Activated CD8-positive, alpha-beta T cell treated with anti-CD3 and anti-CD28 coated beads for 36 hours (primary cell): ENCODE measurements around the gene SHISA5. TPM values are rescaled to one million over a fixed set of nuclear protein-coding genes. Genes with fewer than 3 reads are reported as not detected.

Experiments
- ATAC-seq: fragments of 200-7000 bp; cut with Tn5 transposase; one replicate; pipeline ENCODE4 v1.10.0; 2021; ENCODE audit warnings: mild to moderate bottlenecking, moderate library complexity
- CTCF ChIA-PET: fragments of 350-600 bp; sonication (Branson Sonifier 250); formaldehyde crosslinking; loops from one replicate; lab custom pipeline; 2021; ENCODE audit warnings: antibody characterized with exemption; lab: Charles Lee
- POLR2A ChIA-PET: fragments of 350-600 bp; sonication (Branson Sonifier 250); formaldehyde crosslinking; loops from one replicate; lab custom pipeline; 2021; ENCODE audit warnings: antibody characterized with exemption; lab: Charles Lee
- DNase-seq: peaks from one replicate; pipeline ENCODE4 v3.0.0-alpha.2; 2020
- H3K27ac Mint-ChIP-seq: one replicate; pipeline ENCODE4 v1.8.0; 2021; ENCODE audit warnings: mild to moderate bottlenecking, mixed read lengths
- H3K27me3 Mint-ChIP-seq: one replicate; pipeline ENCODE4 v1.8.0; 2021; ENCODE audit warnings: mixed read lengths
- H3K36me3 Mint-ChIP-seq: one replicate; pipeline ENCODE4 v1.8.0; 2021; ENCODE audit warnings: low read depth, mixed read lengths
- H3K4me1 Mint-ChIP-seq: one replicate; pipeline ENCODE4 v1.8.0; 2021; ENCODE audit warnings: low read depth, mixed read lengths
- H3K4me3 Mint-ChIP-seq: one replicate; pipeline ENCODE4 v1.8.0; 2021; ENCODE audit warnings: mild to moderate bottlenecking, moderate library complexity, mixed read lengths
- H3K9me3 Mint-ChIP-seq: one replicate; pipeline ENCODE4 v1.8.0; 2021; ENCODE audit warnings: mixed read lengths
- intact Hi-C: fragments of 100-400 bp; cut with micrococcal nuclease; formaldehyde crosslinking; loops from one replicate; pipeline ENCODE4 v1.10.0; 2022
- total RNA-seq, 2 experiments: library from RNA; stranded (reverse); gene quantifications; one replicate each; pipeline ENCODE4 v1.2.3, GENCODE V29; 2021
- TF ChIP-seq, protein P1 (sequence below): fragments of 200-600 bp; IDR thresholded peaks from one replicate; pipeline ENCODE4 v1.8.0; 2022; ENCODE audit warnings: antibody characterized with exemption, mild to moderate bottlenecking

Gene SHISA5
- total RNA-seq, 2 experiments from 2014 or later = 65.9 to 71.4 TPM

DNA sequence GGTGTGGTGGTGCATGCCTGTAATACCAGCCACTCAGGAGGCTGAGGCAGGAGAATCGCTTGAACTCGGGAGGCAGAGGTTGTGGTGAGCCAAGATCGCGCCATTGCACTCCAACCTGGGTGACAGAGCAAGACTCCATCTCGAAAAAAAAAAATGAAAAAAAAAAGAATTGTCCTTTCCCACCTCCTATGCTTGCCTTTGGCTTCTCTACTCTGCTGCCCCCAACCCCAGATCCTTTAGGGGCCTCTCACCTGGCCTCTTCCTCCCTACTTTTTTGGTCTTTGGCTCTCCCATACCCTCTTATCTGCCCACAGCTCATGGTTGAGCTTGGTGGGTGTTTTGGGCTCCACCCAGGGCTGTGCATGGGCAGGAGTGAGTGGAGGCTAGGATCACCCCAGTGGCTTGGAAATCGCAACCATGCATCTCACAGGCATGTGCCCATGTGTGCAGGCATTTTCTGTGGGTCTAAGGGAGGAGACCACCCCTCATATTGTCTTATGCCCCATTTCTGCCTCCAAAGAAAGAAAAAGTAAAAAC is 2.1 kb upstream of the SHISA5 start:
- Mint-ChIP-seq H3K4me1 (peaks cover 41% of the 10 kb centered on the region), H3K36me3 (no peaks in the 10 kb centered on the region), H3K27ac (no peak overlapping the region), H3K4me3 (no peak overlapping the region), H3K9me3 (no peaks in the 10 kb centered on the region), H3K27me3 (no peaks in the 10 kb centered on the region)
- CTCF ChIA-PET = interaction anchor here (1.5 to 3.7 kb wide), 4 partner anchors 32 to 70 kb away, joined by 4 to 20 read pairs (median 6); no protein-coding TSS in a partner anchor
- DNase-seq = no peak
- intact Hi-C loops = loop anchor here (5.0 kb wide), 1 partner anchor 34 kb away; no protein-coding TSS in a partner anchor
- POLR2A ChIA-PET = interaction anchor here (0.9 kb wide), 1 partner anchor 17 kb away, joined by 4 read pairs; no protein-coding TSS in a partner anchor
- ATAC-seq = no peak
- TF ChIP-seq, protein P1, sequence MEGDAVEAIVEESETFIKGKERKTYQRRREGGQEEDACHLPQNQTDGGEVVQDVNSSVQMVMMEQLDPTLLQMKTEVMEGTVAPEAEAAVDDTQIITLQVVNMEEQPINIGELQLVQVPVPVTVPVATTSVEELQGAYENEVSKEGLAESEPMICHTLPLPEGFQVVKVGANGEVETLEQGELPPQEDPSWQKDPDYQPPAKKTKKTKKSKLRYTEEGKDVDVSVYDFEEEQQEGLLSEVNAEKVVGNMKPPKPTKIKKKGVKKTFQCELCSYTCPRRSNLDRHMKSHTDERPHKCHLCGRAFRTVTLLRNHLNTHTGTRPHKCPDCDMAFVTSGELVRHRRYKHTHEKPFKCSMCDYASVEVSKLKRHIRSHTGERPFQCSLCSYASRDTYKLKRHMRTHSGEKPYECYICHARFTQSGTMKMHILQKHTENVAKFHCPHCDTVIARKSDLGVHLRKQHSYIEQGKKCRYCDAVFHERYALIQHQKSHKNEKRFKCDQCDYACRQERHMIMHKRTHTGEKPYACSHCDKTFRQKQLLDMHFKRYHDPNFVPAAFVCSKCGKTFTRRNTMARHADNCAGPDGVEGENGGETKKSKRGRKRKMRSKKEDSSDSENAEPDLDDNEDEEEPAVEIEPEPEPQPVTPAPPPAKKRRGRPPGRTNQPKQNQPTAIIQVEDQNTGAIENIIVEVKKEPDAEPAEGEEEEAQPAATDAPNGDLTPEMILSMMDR = no peak

DNA sequence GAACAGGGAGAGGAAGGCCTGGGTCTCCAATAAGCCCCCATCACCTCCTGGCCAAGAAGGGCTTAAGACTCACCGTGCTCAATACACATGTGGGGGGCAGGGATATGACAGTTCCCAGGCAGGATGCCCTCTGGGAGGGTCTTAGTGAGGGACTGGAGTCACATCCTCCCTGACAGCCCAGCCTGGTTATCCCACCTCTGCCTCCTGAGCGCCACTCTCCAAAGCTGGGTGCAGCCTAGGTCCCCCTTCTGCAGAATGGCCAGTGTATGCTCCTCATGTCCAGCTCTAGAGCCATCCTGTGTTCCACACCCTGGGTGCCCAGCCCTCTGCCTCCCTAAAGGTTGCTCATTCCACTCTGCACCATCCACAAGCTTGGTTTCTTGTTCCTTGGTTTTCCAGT is 1.2 kb upstream of the SHISA5 start:
- peak overlapping the region; percentile 46 for H3K27ac Mint-ChIP-seq

DNA sequence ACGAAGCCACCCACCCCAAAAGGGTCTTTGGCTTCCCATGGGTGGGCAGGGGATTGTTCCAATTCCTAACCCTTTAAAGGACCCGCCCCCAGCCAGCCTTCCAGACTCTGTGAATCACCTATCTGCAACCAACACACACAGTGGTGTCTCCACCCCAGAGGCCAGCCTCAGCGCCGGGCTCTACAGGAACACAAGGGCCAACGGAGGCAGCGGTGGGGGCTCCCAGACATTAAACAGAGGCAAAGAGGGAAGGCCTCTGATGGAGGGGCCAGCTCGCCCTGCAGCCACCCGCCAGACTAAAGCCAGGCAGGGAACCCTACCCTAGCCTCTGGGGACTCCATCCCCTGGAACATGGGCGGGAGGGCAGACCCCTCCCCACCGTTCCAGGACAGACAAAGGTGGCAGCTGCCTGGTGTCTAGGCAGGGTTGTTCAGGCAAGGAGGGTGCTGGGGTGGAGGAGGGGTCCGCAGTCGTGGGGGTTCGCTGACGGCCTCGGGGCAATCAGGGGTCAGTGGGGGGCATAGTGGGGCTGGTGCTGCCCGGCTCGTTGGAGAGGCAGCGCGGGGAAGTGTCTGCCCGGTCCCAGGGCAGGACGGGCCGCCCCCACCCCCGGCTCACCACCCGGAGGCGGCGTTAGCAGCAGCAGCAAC is 448 bp downstream of the SHISA5 start:
- Mint-ChIP-seq H3K4me1 (peaks cover 41% of the 10 kb centered on the region), H3K27me3 (no peaks in the 10 kb centered on the region), H3K27ac (peak overlapping the region; percentile 64), H3K4me3 (peak overlapping the region; percentile 74), H3K36me3 (peaks cover 2% of the 10 kb centered on the region), H3K9me3 (no peaks in the 10 kb centered on the region)
- DNase-seq (peak; percentile 37), ATAC-seq (no peak)
- intact Hi-C loops = no loop called here
- ChIA-PET POLR2A (interaction anchor here (1.3 to 2.2 kb wide), 4 partner anchors 12 to 38 kb away, joined by 4 to 11 read pairs (median 6); a partner anchor contains a TSS), CTCF (interaction anchor here (1.3 to 3.7 kb wide), 3 partner anchors 63 to 103 kb away, joined by 3 to 20 read pairs (median 4); no protein-coding TSS in a partner anchor)
- TF ChIP-seq, protein P1 = no peak

More for the DNA sequence above, 1.2 kb upstream of the SHISA5 start:
- peak overlapping the region; percentile 74 for H3K4me3 Mint-ChIP-seq
- H3K27me3 Mint-ChIP-seq = no peaks in the 10 kb centered on the region
- no peaks in the 10 kb centered on the region for H3K36me3 Mint-ChIP-seq
- ATAC-seq (no peak), DNase-seq (no peak)
- TF ChIP-seq, protein P1 = no peak
- POLR2A ChIA-PET = interaction anchor here (1.0 to 2.2 kb wide), 4 partner anchors 11 to 39 kb away, joined by 4 to 11 read pairs (median 6); no protein-coding TSS in a partner anchor
- intact Hi-C loops = loop anchor here (5.0 kb wide), 1 partner anchor 33 kb away; no protein-coding TSS in a partner anchor
- H3K9me3 Mint-ChIP-seq = no peaks in the 10 kb centered on the region
- CTCF ChIA-PET = interaction anchor here (0.9 to 3.7 kb wide), 5 partner anchors 8 to 69 kb away, joined by 3 to 20 read pairs (median 4); no protein-coding TSS in a partner anchor
- peaks cover 41% of the 10 kb centered on the region for H3K4me1 Mint-ChIP-seq

DNA sequence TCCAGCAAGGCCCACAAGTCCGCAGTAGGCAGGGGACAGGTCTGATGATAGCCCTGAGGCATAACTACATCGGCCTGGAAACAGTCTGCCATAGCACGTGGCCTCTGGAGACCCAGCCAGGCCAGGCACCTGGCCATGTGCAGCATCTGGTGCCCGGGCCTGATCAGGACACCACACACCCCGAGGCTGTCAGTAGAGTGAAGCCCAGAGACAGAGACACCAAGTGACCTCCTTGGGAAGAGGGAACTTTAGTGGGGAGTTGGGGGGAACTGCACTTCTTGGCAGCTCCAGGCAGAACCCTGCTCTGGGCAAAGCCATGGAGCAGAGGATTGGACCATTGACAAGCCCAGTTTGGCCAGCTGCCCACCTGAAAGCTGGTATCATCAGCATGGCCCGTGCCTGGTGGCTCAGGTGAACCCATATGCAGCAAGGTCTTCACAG is 1.2 kb downstream of the SHISA5 start:
- Mint-ChIP-seq H3K9me3 (no peaks in the 10 kb centered on the region), H3K27me3 (no peaks in the 10 kb centered on the region), H3K27ac (peak overlapping the region; percentile 30), H3K4me1 (peaks cover 38% of the 10 kb centered on the region), H3K36me3 (peaks cover 2% of the 10 kb centered on the region), H3K4me3 (peak overlapping the region; percentile 74)
- ChIA-PET CTCF (interaction anchor here (3.7 kb wide), 1 partner anchor 67 kb away, joined by 20 read pairs; no protein-coding TSS in a partner anchor), POLR2A (no interaction called here)
- no peak for ATAC-seq
- DNase-seq = no peak
- TF ChIP-seq, protein P1 = no peak
- intact Hi-C loops = no loop called here
